Activated CD8-positive, alpha-beta T cell treated with anti-CD3 and anti-CD28 coated beads for 36 hours (primary cell): ENCODE measurements around the gene JOSD1. TPM values are rescaled to one million over a fixed set of nuclear protein-coding genes. Genes with fewer than 3 reads are reported as not detected.

Experiments
- ATAC-seq: fragments of 200-7000 bp; cut with Tn5 transposase; one replicate; pipeline ENCODE4 v1.10.0; 2021; ENCODE audit warnings: mild to moderate bottlenecking, moderate library complexity
- CTCF ChIA-PET: fragments of 350-600 bp; sonication (Branson Sonifier 250); formaldehyde crosslinking; loops from one replicate; lab custom pipeline; 2021; ENCODE audit warnings: antibody characterized with exemption; lab: Charles Lee
- POLR2A ChIA-PET: fragments of 350-600 bp; sonication (Branson Sonifier 250); formaldehyde crosslinking; loops from one replicate; lab custom pipeline; 2021; ENCODE audit warnings: antibody characterized with exemption; lab: Charles Lee
- DNase-seq: peaks from one replicate; pipeline ENCODE4 v3.0.0-alpha.2; 2020
- H3K27ac Mint-ChIP-seq: one replicate; pipeline ENCODE4 v1.8.0; 2021; ENCODE audit warnings: mild to moderate bottlenecking, mixed read lengths
- H3K27me3 Mint-ChIP-seq: one replicate; pipeline ENCODE4 v1.8.0; 2021; ENCODE audit warnings: mixed read lengths
- H3K36me3 Mint-ChIP-seq: one replicate; pipeline ENCODE4 v1.8.0; 2021; ENCODE audit warnings: low read depth, mixed read lengths
- H3K4me1 Mint-ChIP-seq: one replicate; pipeline ENCODE4 v1.8.0; 2021; ENCODE audit warnings: low read depth, mixed read lengths
- H3K4me3 Mint-ChIP-seq: one replicate; pipeline ENCODE4 v1.8.0; 2021; ENCODE audit warnings: mild to moderate bottlenecking, moderate library complexity, mixed read lengths
- H3K9me3 Mint-ChIP-seq: one replicate; pipeline ENCODE4 v1.8.0; 2021; ENCODE audit warnings: mixed read lengths
- CTCF ChIP-seq: fragments of 200-600 bp; IDR thresholded peaks from one replicate; pipeline ENCODE4 v1.8.0; 2022; ENCODE audit warnings: antibody characterized with exemption, mild to moderate bottlenecking
- intact Hi-C: fragments of 100-400 bp; cut with micrococcal nuclease; formaldehyde crosslinking; loops from one replicate; pipeline ENCODE4 v1.10.0; 2022
- total RNA-seq, 2 experiments: library from RNA; stranded (reverse); gene quantifications; one replicate each; pipeline ENCODE4 v1.2.3, GENCODE V29; 2021

JOSD1 gene
- total RNA-seq, 2 experiments from 2014 or later = 84.7 to 88.1 TPM

- DNase-seq = no peak
- Mint-ChIP-seq H3K4me1 (peaks cover 51% of the 10 kb centered on the region), H3K27ac (peak overlapping the region; percentile 96), H3K9me3 (no peaks in the 10 kb centered on the region), H3K4me3 (peak overlapping the region; percentile 90), H3K36me3 (peaks cover 47% of the 10 kb centered on the region), H3K27me3 (no peaks in the 10 kb centered on the region)
- CTCF ChIA-PET = interaction anchor here (1.3 to 3.1 kb wide), 2 partner anchors 16 to 18 kb away, joined by 3 to 16 read pairs; partner anchors contain the start of gene TOMM22
- POLR2A ChIA-PET = interaction anchor here (0.7 to 6.3 kb wide), 9 partner anchors 9 to 55 kb away, joined by 3 to 62 read pairs (median 3); partner anchors contain the start of gene TOMM22
- intact Hi-C loops = loop anchor here (10.0 kb wide), 1 partner anchor 55 kb away; the partner anchor contains the start of gene SUN2
- TF ChIP-seq CTCF = no peak
- no peak for ATAC-seq
Observed at GRCh38 chr22:38699784-38700183, 959 bp downstream of the JOSD1 start.

- Mint-ChIP-seq H3K27ac (peak overlapping the region; percentile 96), H3K9me3 (no peaks in the 10 kb centered on the region), H3K36me3 (peaks cover 51% of the 10 kb centered on the region), H3K4me1 (peaks cover 50% of the 10 kb centered on the region), H3K4me3 (peak overlapping the region; percentile 90), H3K27me3 (no peaks in the 10 kb centered on the region)
- TF ChIP-seq CTCF = no peak
- intact Hi-C loops = no loop called here
- ChIA-PET CTCF (interaction anchor here (0.9 to 3.1 kb wide), 5 partner anchors 15 to 1092 kb away, joined by 3 to 16 read pairs (median 3); partner anchors contain the start of gene TOMM22), POLR2A (interaction anchor here (0.6 to 6.3 kb wide), 8 partner anchors 9 to 187 kb away, joined by 3 to 62 read pairs (median 4); partner anchors contain the start of gene TOMM22)
- DNase-seq = no peak
- ATAC-seq = no peak
Observed at GRCh38 chr22:38699143-38699542, 1.6 kb downstream of the JOSD1 start.

- no peak for TF ChIP-seq CTCF
- peaks cover 55% of the 10 kb centered on the region for H3K36me3 Mint-ChIP-seq
- H3K27ac Mint-ChIP-seq = peak overlapping the region; percentile 96
- no peaks in the 10 kb centered on the region for H3K27me3 Mint-ChIP-seq
- H3K4me3 Mint-ChIP-seq = peak overlapping the region; percentile 90
- DNase-seq (no peak), ATAC-seq (no peak)
- intact Hi-C loops = no loop called here
- POLR2A ChIA-PET = interaction anchor here (0.6 to 6.3 kb wide), 8 partner anchors 9 to 186 kb away, joined by 3 to 62 read pairs (median 4); partner anchors contain the start of genes CBY1, FAM227A and TOMM22
- H3K4me1 Mint-ChIP-seq = peaks cover 46% of the 10 kb centered on the region
- no peaks in the 10 kb centered on the region for H3K9me3 Mint-ChIP-seq
- CTCF ChIA-PET = interaction anchor here (0.9 to 3.1 kb wide), 5 partner anchors 15 to 1092 kb away, joined by 3 to 16 read pairs (median 3); partner anchors contain the start of gene TOMM22
Observed at GRCh38 chr22:38698407-38699094, 2.2 kb downstream of the JOSD1 start.

- peak overlapping the region; percentile 90 for H3K4me3 Mint-ChIP-seq
- H3K4me1 Mint-ChIP-seq = peaks cover 51% of the 10 kb centered on the region
- no peaks in the 10 kb centered on the region for H3K27me3 Mint-ChIP-seq
- no peak for TF ChIP-seq CTCF
- ATAC-seq (no peak), DNase-seq (no peak)
- intact Hi-C loops = no loop called here
- peak overlapping the region; percentile 87 for H3K27ac Mint-ChIP-seq
- H3K9me3 Mint-ChIP-seq = no peaks in the 10 kb centered on the region
- POLR2A ChIA-PET = interaction anchor here (1.0 to 6.3 kb wide), 5 partner anchors 8 to 41 kb away, joined by 3 to 62 read pairs (median 6); partner anchors contain the start of genes CBY1, FAM227A, GTPBP1 and TOMM22
- CTCF ChIA-PET = interaction anchor here (0.6 to 3.1 kb wide), 3 partner anchors 16 to 172 kb away, joined by 3 to 16 read pairs (median 3); partner anchors contain the start of gene TOMM22
- peaks cover 61% of the 10 kb centered on the region for H3K36me3 Mint-ChIP-seq
Observed at GRCh38 chr22:38697425-38698089, 3.2 kb downstream of the JOSD1 start.
